NK-92 (cell line): Measurements from ENCODE around the gene REM1.
"Not testable (repeated sequence)": the region's sequence is repeated elsewhere in the genome, so short reads cannot be mapped to it uniquely, and the experiment has no call there.

Source experiments
- DNase-seq: peaks from one replicate; lab custom pipeline; 2025; ENCODE audit not compliant: unreplicated experiment; lab: John Stamatoyannopoulos, UW

Gene REM1

GRCh38 chr20:31484001-31484400, 8.9 kb downstream of the REM1 start:
- no peak for DNase-seq

DNA sequence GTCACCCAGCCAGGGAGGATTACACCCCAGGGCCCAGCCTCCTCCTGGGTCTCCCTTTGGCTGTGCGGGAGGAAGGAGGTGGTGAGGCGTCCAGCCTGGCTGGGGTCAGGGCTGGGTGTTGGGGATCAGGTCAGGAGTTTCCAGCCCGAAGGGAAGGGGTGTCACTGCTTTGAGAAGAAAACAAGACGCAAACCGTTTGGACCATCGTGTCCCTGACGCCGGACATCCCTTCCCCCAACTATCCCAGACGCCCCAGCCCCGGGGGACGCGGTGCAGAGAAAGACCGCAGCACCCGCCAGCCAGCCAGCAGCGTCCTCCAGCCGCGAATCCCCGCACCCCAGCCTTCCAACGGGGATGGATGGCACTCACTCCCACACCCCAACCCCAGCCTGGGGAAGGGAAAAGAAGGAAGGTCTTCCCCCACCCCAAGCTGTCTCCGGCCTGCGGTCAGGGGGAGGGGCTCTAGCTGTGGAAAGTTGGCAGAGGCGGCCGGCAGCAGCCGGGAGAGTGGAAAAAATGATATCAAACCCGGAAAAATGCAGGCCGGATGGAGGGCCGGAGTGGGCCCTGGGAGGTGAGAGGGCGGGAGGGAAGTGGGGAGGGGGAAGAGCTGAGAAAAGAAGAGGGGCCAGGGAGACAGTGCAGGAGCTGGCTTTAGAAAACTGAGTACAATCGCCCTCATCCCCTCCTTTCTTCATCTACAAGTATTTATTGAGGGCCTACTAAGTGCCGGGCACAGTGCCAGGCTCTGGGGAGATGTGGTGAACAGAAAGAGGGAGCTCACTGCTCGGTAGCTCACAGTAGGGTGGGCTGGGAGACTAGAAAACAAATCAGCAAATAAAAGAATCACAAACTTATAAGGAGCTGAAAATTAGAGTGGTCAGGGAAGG, 10.6 kb downstream of the REM1 start:
- no peak for DNase-seq

- DNase-seq: no peak
Measured at GRCh38 chr20:31488115-31488514, 13.0 kb downstream of the REM1 start.

GRCh38 chr20:31489152-31489551, 14.1 kb downstream of the REM1 start:
- no peak for DNase-seq

- DNase-seq: no peak
Measured at GRCh38 chr20:31490752-31491151, 15.7 kb downstream of the REM1 start.

DNA sequence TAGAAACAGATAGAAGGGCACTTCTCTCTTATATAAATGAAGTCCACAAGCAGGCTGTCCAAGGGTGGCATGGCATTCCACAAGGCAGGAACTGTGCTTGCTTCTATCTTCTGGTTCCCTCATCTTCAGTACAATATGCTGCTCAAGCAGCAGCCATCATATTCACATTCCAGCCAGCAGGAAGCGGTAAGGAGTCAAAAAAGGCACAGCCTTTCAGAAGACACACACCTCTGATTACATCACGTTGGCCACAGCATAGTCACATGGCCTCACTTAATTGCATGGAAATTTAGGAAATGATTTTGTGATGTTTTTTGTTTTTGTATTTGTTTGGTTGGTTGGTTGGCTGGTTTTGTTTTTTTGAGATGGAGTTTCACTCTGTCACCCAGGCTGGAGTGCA, 19.0 kb downstream of the REM1 start:
- DNase-seq: no peak

GRCh38 chr20:31496761-31497295, 21.7 kb downstream of the REM1 start:
- DNase-seq: no peak

DNA sequence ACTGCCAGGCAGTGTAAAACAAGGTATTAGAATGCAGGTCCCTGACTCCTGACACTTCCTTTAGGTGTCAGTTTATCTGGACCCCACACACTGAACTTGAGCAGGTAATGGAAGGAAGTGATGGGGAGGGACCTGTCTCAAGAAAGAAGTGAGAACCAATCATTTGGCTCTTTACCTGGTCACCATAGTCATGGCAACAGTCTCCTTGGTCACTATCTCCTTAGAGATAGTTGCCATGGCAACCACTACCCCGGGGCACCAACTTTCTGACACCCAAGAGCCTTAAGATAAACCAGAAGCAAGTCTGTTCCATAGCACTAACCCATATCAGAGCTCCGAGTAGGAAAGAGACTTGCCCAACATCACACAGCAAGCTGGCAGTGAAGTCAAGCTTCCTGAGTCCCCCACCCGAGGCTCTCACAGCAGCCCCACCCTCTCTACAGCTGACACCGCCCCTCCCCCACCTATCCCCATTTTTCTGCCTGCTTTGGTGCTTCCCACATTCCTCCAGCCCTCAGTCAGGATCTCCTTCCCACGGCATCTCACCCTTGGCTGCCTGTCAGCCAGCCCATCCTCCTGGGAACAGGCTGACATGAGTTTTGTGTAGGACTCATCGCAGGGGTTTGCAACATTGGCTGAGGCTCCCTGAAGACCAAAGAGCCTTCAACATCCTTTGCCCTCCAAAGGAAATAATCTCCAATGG, 22.9 kb downstream of the REM1 start:
- no peak for DNase-seq

GRCh38 chr20:31500527-31500926, 25.4 kb downstream of the REM1 start:
- no peak for DNase-seq

DNA sequence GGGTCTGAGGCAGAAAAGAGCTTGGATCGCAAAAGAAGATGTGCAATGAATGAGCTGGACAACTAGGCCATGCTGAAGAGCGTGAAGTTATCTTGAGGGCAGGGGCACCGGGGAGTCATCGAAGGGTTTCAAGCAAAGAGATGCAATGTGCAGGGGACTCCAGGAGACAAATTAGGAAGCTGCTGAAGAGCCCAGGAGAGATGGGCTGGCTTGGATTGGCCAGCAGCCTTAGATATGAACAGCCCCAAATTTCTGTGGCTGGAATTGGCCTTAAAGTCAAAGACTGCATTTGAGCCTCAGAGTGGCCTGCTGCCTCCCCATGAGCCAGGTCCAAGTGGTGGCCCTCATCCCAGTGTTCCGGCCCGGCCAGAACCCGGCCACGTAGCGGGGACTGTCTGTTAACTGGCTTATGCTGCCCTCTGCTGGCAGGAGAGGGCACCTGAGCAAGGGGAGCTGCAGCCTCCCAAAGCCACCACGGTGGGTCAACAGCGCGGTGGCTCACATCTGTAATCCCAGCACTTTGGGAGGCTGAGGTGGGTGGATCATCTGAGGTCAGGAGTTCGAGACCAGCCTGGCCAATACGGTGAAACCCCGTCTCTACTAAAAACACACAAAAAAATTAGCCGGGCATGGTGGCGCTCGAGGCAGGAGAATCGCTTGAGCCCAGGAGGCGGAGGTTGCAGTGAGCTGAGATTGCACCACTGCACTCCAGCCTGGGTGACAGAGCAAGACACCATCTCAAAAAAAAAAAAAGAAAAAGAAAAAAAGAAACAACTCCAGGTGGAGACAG, 28.0 kb downstream of the REM1 start:
- DNase-seq: not testable (repeated sequence)

DNA sequence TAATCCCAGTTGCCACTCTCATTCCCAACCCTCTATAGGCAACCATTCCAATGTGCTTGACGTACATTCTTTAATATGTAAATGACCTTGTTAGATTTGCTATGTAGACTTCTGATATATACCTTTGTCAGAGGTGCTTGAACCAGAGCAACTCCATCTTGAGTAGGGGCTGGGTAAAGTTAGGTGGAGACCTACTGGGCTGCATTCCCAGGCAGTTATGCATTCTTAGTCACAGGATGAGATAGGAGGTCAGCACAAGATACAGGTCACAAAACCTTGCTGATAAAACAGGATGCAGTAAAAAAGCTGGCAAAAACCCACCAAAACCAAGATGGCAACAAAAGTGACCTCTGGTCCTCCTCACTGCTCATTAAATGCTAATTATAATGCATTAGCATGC, 30.8 kb downstream of the REM1 start:
- DNase-seq: no peak

DNA sequence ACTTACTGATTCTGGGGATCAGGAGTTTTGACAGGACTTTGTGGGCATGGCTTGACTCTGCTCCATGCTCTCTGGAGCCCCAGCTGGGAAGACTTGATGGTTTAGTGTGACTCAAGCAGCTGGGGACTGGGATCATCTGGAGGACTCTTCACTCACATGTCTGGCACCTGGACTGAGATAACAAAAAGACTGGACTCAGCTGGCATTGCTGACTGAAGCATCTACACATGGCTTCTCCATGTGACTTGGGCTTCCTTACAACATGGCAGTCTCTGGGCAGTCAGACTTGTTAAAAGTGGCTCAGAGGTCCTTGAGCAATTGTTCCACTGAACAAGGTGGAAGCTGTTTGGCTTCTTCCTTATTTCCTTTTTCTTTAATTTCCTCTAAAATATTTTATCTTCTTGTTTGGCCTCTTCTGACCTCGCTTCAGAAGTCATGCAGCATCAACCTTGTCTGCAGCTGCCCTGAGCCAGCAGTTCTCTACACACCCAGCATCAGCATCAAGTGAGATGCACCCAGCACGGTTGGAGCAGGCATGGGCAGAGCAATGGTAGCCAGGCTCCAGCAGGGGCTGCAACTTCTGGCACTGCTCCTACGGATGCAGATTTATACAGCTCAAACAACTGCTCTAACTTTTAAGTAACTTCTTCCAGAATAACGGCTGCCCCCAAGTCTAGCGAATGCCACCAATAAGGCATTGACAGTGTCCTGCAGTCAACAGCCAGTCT, 33.6 kb downstream of the REM1 start:
- no peak for DNase-seq

GRCh38 chr20:31514154-31515071, 39.3 kb downstream of the REM1 start, which contains the start of gene HM13:
TSS of gene HM13 (plus strand) at chr20:31514442. CDS start at chr20:31514552, 110 bp downstream.
- no peak for DNase-seq

DNA sequence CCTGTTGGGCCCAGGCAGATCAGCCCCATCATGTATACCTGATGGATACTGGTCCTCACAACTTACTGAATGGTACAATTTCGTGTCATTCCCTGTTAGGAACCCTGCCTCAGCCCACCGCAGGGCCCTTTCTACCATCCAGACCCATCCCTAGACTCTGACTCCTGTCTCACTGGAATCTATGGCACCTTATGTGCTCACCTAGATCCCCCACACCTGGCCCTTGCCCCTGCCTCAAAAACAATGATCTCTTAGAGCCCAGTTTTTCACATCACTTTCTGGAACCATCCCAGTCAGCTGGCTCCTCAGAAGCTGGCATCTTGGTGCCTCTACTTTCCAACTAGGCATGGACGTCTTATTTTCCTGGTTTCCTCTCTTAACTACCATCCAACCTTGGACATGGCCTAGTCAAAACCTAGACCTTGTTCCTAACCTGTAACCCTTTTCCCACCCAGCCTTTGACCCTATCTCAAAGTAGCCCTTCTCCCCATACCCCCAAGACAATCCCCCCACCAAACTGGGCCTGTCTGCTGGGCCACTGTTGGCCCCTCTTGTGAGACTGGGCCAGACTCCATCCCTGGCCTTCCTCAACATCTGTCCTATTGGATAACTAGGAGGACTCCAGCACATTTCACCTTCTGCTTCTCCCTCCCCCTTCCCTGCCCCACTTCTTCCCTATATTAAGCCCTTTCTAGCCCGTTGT, 40.1 kb downstream of the REM1 start:
- no peak for DNase-seq

GRCh38 chr20:31515775-31516107, 40.7 kb downstream of the REM1 start:
- no peak for DNase-seq

GRCh38 chr20:31516166-31516565, 41.1 kb downstream of the REM1 start:
- DNase-seq: no peak

GRCh38 chr20:31516651-31517050, 41.6 kb downstream of the REM1 start:
- DNase-seq: no peak

- no peak for DNase-seq
Measured at GRCh38 chr20:31517373-31517772, 42.3 kb downstream of the REM1 start.

DNA sequence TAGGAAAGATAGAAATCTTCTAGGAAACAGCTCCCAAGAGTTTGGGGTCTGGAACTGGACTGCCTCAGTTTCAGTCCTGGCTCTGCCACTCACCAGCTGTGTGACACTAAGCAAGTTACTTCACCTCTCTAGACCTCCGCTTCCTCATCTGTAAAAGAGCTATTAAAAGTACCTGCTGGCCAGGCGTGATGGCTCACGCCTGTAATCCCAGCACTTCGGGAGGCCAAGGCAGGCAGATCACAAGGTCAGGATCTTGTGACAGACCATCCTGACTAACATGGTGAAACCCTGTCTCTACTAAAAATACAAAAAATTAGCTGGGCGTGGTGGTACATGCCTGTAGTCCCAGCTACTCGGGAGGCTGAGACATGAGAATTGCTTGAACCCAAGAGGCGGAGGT, 46.2 kb downstream of the REM1 start:
- DNase-seq: not testable (repeated sequence)
